Neural cell (in vitro differentiated cells): ENCODE results near the gene MAG.

Experiments used
- EP300 ChIP-seq: fragments of 450-650 bp; conservative IDR thresholded peaks from 2 replicates; pipeline ENCODE4 v1.6.1; 2014; ENCODE audit warnings: antibody characterized with exemption, mild to moderate bottlenecking, moderate library complexity; ENCODE audit not compliant: poor library complexity, severe bottlenecking
- EZH2 ChIP-seq: fragments of 200-600, 300-800 bp; shearing (Covaris generic), sonication (generic); IDR thresholded peaks from 2 replicates; pipeline ENCODE4 v1.6.1; 2014; ENCODE audit warnings: antibody characterized with exemption, low read length, borderline replicate concordance, mild to moderate bottlenecking; ENCODE audit not compliant: insufficient read depth, poor library complexity, severe bottlenecking
- POLR2AphosphoS5 ChIP-seq: IDR thresholded peaks from 2 replicates; pipeline ENCODE4 v1.6.1; 2012
- RAD21 ChIP-seq: fragments of 450-650 bp; conservative IDR thresholded peaks from 2 replicates; pipeline ENCODE4 v1.6.1; 2014; ENCODE audit warnings: antibody characterized with exemption, mild to moderate bottlenecking, moderate library complexity
- SMC3 ChIP-seq: fragments of 450-650 bp; conservative IDR thresholded peaks from 2 replicates; pipeline ENCODE4 v1.6.1; 2014; ENCODE audit warnings: antibody characterized with exemption, mild to moderate bottlenecking, moderate library complexity; ENCODE audit not compliant: poor library complexity
- TAF1 ChIP-seq: IDR thresholded peaks from 2 replicates; pipeline ENCODE4 v1.6.1; 2012; ENCODE audit warnings: low read depth
- TF ChIP-seq, protein P1 (sequence below): fragments of 450-650 bp; IDR thresholded peaks from 2 replicates; pipeline ENCODE4 v1.5.1; 2014; ENCODE audit warnings: antibody characterized with exemption, mild to moderate bottlenecking, moderate library complexity; ENCODE audit not compliant: poor library complexity, severe bottlenecking
- TF ChIP-seq, protein P2 (sequence below): IDR thresholded peaks from 2 replicates; pipeline ENCODE4 v1.6.1; 2012; ENCODE audit warnings: borderline replicate concordance

DNA sequence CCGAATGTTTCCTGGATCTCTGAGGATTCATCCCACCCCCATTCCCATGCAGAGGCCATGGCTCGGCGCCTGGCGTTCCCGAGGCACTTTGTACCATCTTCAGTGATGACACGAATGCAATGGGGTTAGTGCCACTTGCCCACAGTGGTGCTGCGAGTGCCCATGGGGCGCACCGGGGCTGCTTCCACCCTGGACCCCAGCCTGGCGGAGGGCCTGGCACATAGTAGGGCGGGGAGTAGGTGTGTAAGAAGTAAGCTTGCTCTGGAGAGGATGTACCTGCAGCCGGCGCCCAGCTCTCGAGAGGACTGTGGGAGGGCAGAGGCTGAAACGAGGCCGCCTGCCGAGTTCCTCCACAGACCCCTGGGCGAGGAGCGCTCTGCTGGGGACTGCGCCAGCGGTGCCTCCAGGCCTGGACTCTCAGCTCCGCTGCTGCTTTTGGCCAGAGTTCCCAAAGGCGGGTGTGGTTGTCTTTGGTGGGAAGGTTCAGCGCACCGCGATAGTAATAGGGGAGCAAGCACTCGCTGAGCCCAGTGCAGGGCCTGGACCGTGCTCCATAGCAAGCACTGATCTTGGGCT is 15.2 kb upstream of the MAG start:
- TF ChIP-seq, protein P1, sequence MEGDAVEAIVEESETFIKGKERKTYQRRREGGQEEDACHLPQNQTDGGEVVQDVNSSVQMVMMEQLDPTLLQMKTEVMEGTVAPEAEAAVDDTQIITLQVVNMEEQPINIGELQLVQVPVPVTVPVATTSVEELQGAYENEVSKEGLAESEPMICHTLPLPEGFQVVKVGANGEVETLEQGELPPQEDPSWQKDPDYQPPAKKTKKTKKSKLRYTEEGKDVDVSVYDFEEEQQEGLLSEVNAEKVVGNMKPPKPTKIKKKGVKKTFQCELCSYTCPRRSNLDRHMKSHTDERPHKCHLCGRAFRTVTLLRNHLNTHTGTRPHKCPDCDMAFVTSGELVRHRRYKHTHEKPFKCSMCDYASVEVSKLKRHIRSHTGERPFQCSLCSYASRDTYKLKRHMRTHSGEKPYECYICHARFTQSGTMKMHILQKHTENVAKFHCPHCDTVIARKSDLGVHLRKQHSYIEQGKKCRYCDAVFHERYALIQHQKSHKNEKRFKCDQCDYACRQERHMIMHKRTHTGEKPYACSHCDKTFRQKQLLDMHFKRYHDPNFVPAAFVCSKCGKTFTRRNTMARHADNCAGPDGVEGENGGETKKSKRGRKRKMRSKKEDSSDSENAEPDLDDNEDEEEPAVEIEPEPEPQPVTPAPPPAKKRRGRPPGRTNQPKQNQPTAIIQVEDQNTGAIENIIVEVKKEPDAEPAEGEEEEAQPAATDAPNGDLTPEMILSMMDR, result no peak
- TF ChIP-seq POLR2AphosphoS5 (no peak), EZH2 (no peak), TAF1 (no peak), SMC3 (no peak), EP300 (no peak), RAD21 (no peak)
- TF ChIP-seq, protein P2, sequence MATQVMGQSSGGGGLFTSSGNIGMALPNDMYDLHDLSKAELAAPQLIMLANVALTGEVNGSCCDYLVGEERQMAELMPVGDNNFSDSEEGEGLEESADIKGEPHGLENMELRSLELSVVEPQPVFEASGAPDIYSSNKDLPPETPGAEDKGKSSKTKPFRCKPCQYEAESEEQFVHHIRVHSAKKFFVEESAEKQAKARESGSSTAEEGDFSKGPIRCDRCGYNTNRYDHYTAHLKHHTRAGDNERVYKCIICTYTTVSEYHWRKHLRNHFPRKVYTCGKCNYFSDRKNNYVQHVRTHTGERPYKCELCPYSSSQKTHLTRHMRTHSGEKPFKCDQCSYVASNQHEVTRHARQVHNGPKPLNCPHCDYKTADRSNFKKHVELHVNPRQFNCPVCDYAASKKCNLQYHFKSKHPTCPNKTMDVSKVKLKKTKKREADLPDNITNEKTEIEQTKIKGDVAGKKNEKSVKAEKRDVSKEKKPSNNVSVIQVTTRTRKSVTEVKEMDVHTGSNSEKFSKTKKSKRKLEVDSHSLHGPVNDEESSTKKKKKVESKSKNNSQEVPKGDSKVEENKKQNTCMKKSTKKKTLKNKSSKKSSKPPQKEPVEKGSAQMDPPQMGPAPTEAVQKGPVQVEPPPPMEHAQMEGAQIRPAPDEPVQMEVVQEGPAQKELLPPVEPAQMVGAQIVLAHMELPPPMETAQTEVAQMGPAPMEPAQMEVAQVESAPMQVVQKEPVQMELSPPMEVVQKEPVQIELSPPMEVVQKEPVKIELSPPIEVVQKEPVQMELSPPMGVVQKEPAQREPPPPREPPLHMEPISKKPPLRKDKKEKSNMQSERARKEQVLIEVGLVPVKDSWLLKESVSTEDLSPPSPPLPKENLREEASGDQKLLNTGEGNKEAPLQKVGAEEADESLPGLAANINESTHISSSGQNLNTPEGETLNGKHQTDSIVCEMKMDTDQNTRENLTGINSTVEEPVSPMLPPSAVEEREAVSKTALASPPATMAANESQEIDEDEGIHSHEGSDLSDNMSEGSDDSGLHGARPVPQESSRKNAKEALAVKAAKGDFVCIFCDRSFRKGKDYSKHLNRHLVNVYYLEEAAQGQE, result no peak
